HEK293T (cell line): Measurements from ENCODE around the gene GRID1.

Experiments used
- FOXM1 ChIP-seq: fragments of 450-650 bp; IDR thresholded peaks from 2 replicates; pipeline ENCODE4 v1.6.1; 2017; ENCODE audit warnings: mild to moderate bottlenecking, borderline replicate concordance
- NFRKB ChIP-seq: fragments of 450-650 bp; IDR thresholded peaks from 2 replicates; pipeline ENCODE4 v1.6.1; 2016; ENCODE audit warnings: mild to moderate bottlenecking, moderate library complexity
- SP1 ChIP-seq: fragments of 450-650 bp; IDR thresholded peaks from 2 replicates; pipeline ENCODE4 v1.6.1; 2017
- TARDBP ChIP-seq: fragments of 450-650 bp; IDR thresholded peaks from 2 replicates; pipeline ENCODE4 v1.6.1; 2016

- TF ChIP-seq FOXM1 (no peak), NFRKB (no peak), SP1 (no peak), TARDBP (no peak)
Observed at GRCh38 chr10:85606401-85606800, 760.2 kb downstream of the GRID1 start.
